ENCODE data around the gene STAB1. TPM values are rescaled to one million over a fixed set of nuclear protein-coding genes. Genes with fewer than 3 reads are reported as not detected.

Gene STAB1
- total and polyA plus RNA-seq, 5 experiments from 2014 or later: 6.1 to 9.8 TPM; not detected in 3

- Mint-ChIP-seq H3K27ac (peak within 1 kb of the TSS; percentile 98 to 100 (median 99)), H3K36me3 (peaks cover 0 to 12% (median 4%) of the 10 kb centered on the region in 3 donors), H3K4me1 (peaks cover 19 to 47% (median 40%) of the 10 kb centered on the region in 4 donors), H3K27me3 (no peaks in the 10 kb centered on the region), H3K9me3 (no peaks in the 10 kb centered on the region), H3K4me3 (peak within 1 kb of the TSS; percentile 88 to 99 (median 94))
- POLR2A ChIA-PET: interaction anchor here (0.5 to 2.0 kb wide), 7 partner anchors 8 to 217 kb away, joined by 3 to 9 read pairs (median 4); partner anchors contain the start of genes SEMA3G, UQCC5 and WDR82
- no peak for ATAC-seq
- DNase-seq: peak in 1 of 10 donors; percentile 58
Observed at GRCh38 chr3:52453496-52454249, 41.5 kb upstream of the STAB1 start, which contains the start of gene TNNC1. Gene TNNC1, minus strand, starts transcription at chr3:52454041. Its CDS starts 26 bp downstream, at chr3:52454015.

GRCh38 chr3:52454250-52454937 is 40.7 kb upstream of the STAB1 start:
- no peak for ATAC-seq
- peak overlapping the region; percentile 88 to 99 (median 94) for H3K4me3 Mint-ChIP-seq
- peaks cover 0 to 19% (median 8%) of the 10 kb centered on the region in 3 donors for H3K36me3 Mint-ChIP-seq
- peak in 1 of 10 donors; percentile 63 for DNase-seq
- peaks cover 19 to 53% (median 40%) of the 10 kb centered on the region in 4 donors for H3K4me1 Mint-ChIP-seq
- POLR2A ChIA-PET: interaction anchor here (0.5 to 2.0 kb wide), 9 partner anchors 9 to 402 kb away, joined by 3 to 9 read pairs (median 4); partner anchors contain the start of genes SEMA3G, UQCC5 and WDR82
- H3K27ac Mint-ChIP-seq: peak overlapping the region; percentile 98 to 100 (median 99)
- no peaks in the 10 kb centered on the region for H3K9me3 Mint-ChIP-seq
- no peaks in the 10 kb centered on the region for H3K27me3 Mint-ChIP-seq

GRCh38 chr3:52454938-52455282 is 40.2 kb upstream of the STAB1 start:
- Mint-ChIP-seq H3K4me1 (peaks cover 19 to 55% (median 40%) of the 10 kb centered on the region in 4 donors), H3K27me3 (no peaks in the 10 kb centered on the region), H3K27ac (peak overlapping the region; percentile 98 to 100 (median 99)), H3K9me3 (no peaks in the 10 kb centered on the region), H3K4me3 (peak overlapping the region; percentile 88 to 99 (median 94)), H3K36me3 (peaks cover 0 to 24% (median 10%) of the 10 kb centered on the region in 3 donors)
- ATAC-seq (peak; percentile 36 to 43), DNase-seq (no peak)
- POLR2A ChIA-PET: interaction anchor here (0.6 to 2.0 kb wide), 6 partner anchors 9 to 403 kb away, joined by 3 to 9 read pairs (median 4); partner anchors contain the start of genes SEMA3G and UQCC5

- H3K4me3 Mint-ChIP-seq: peak within 1 kb of the TSS; percentile 88 to 99 (median 94)
- POLR2A ChIA-PET: interaction anchor here (0.6 to 2.0 kb wide), 4 partner anchors 10 to 403 kb away, joined by 3 to 7 read pairs (median 3); partner anchors contain the start of gene SEMA3G
- peak within 1 kb of the TSS; percentile 98 to 100 (median 99) for H3K27ac Mint-ChIP-seq
- H3K9me3 Mint-ChIP-seq: no peaks in the 10 kb centered on the region
- peaks cover 19 to 55% (median 40%) of the 10 kb centered on the region in 4 donors for H3K4me1 Mint-ChIP-seq
- DNase-seq: peak; percentile 91 to 99 (median 97)
- peak; percentile 93 to 95 for ATAC-seq
- H3K27me3 Mint-ChIP-seq: no peaks in the 10 kb centered on the region
- peaks cover 0 to 31% (median 10%) of the 10 kb centered on the region in 3 donors for H3K36me3 Mint-ChIP-seq
Observed at GRCh38 chr3:52455283-52456168, 39.6 kb upstream of the STAB1 start, which contains the start of gene NISCH. Gene NISCH, plus strand, starts transcription at chr3:52455604. Its CDS starts 38 bp downstream, at chr3:52455642.

GRCh38 chr3:52456169-52456799 is 38.9 kb upstream of the STAB1 start:
- peak overlapping the region; percentile 95 to 100 (median 98) for H3K27ac Mint-ChIP-seq
- H3K27me3 Mint-ChIP-seq: no peaks in the 10 kb centered on the region
- H3K4me1 Mint-ChIP-seq: peaks cover 19 to 55% (median 40%) of the 10 kb centered on the region in 4 donors
- POLR2A ChIA-PET: interaction anchor here (1.3 to 2.0 kb wide), 4 partner anchors 8 to 80 kb away, joined by 3 to 7 read pairs (median 6); partner anchors contain the start of genes SEMA3G and UQCC5
- ATAC-seq: no peak
- peaks cover 0 to 38% (median 10%) of the 10 kb centered on the region in 3 donors for H3K36me3 Mint-ChIP-seq
- H3K4me3 Mint-ChIP-seq: peak overlapping the region; percentile 88 to 99 (median 94)
- H3K9me3 Mint-ChIP-seq: no peaks in the 10 kb centered on the region
- peak in 4 of 10 donors; percentile 13 to 65 (median 16) for DNase-seq

- Mint-ChIP-seq H3K36me3 (peaks cover 0 to 39% (median 10%) of the 10 kb centered on the region in 3 donors), H3K4me1 (peaks cover 19 to 55% (median 40%) of the 10 kb centered on the region in 4 donors), H3K27me3 (no peaks in the 10 kb centered on the region), H3K4me3 (peak overlapping the region; percentile 88 to 99 (median 94)), H3K27ac (peak overlapping the region; percentile 53 to 100 (median 98)), H3K9me3 (no peaks in the 10 kb centered on the region)
- POLR2A ChIA-PET: interaction anchor here (1.3 to 2.0 kb wide), 3 partner anchors 9 to 80 kb away, joined by 3 to 7 read pairs (median 4); partner anchors contain the start of gene UQCC5
- ATAC-seq: no peak
- DNase-seq: peak in 1 of 10 donors; percentile 30
Observed at GRCh38 chr3:52456800-52457183, 38.3 kb upstream of the STAB1 start.

- H3K27me3 Mint-ChIP-seq: no peaks in the 10 kb centered on the region
- peaks cover 21 to 65% (median 47%) of the 10 kb centered on the region in 4 donors for H3K4me1 Mint-ChIP-seq
- no peak for ATAC-seq
- H3K9me3 Mint-ChIP-seq: no peaks in the 10 kb centered on the region
- H3K27ac Mint-ChIP-seq: peak overlapping the region in 5 of 10 donors; percentile 20 to 73 (median 57)
- H3K36me3 Mint-ChIP-seq: peaks cover 0 to 50% (median 10%) of the 10 kb centered on the region in 3 donors
- no peak for DNase-seq
- H3K4me3 Mint-ChIP-seq: peak overlapping the region in 4 of 10 donors; percentile 2 to 16 (median 8)
- POLR2A ChIA-PET: interaction anchor here (1.5 to 2.0 kb wide), 3 partner anchors 10 to 236 kb away, joined by 4 to 7 read pairs (median 4); partner anchors contain the start of gene UQCC5
Observed at GRCh38 chr3:52458031-52458760, 36.9 kb upstream of the STAB1 start.

- H3K27me3 Mint-ChIP-seq: no peaks in the 10 kb centered on the region
- peaks cover 0 to 57% (median 10%) of the 10 kb centered on the region in 3 donors for H3K36me3 Mint-ChIP-seq
- H3K4me3 Mint-ChIP-seq: no peak overlapping the region
- POLR2A ChIA-PET: interaction anchor here (1.5 kb wide), 1 partner anchor 237 kb away, joined by 4 read pairs; no protein-coding TSS in a partner anchor
- DNase-seq (no peak), ATAC-seq (no peak)
- H3K4me1 Mint-ChIP-seq: peaks cover 21 to 62% (median 44%) of the 10 kb centered on the region in 4 donors
- H3K27ac Mint-ChIP-seq: peak overlapping the region in 4 of 10 donors; percentile 40 to 73 (median 70)
- H3K9me3 Mint-ChIP-seq: no peaks in the 10 kb centered on the region
Observed at GRCh38 chr3:52458770-52459545, 36.2 kb upstream of the STAB1 start.

GRCh38 chr3:52461874-52462273 is 33.3 kb upstream of the STAB1 start:
- POLR2A ChIA-PET: no interaction called here
- Mint-ChIP-seq H3K4me3 (no peak overlapping the region), H3K9me3 (no peaks in the 10 kb centered on the region), H3K36me3 (peaks cover 0 to 83% (median 10%) of the 10 kb centered on the region in 3 donors), H3K4me1 (peaks cover 9 to 48% (median 22%) of the 10 kb centered on the region in 4 donors), H3K27me3 (no peaks in the 10 kb centered on the region), H3K27ac (peak overlapping the region in 1 of 10 donors; percentile 72)
- ATAC-seq: no peak
- no peak for DNase-seq

- H3K36me3 Mint-ChIP-seq: peaks cover 0 to 80% (median 7%) of the 10 kb centered on the region in 3 donors
- H3K9me3 Mint-ChIP-seq: no peaks in the 10 kb centered on the region
- H3K4me3 Mint-ChIP-seq: peak overlapping the region in 1 of 10 donors; percentile 10
- H3K27me3 Mint-ChIP-seq: no peaks in the 10 kb centered on the region
- H3K27ac Mint-ChIP-seq: peak overlapping the region in 3 of 10 donors; percentile 28 to 47 (median 32)
- peaks cover 2 to 36% (median 10%) of the 10 kb centered on the region in 4 donors for H3K4me1 Mint-ChIP-seq
- ATAC-seq (no peak), DNase-seq (no peak)
- POLR2A ChIA-PET: no interaction called here
Observed at GRCh38 chr3:52463416-52463815, 31.7 kb upstream of the STAB1 start.
